Endothelial cell (in vitro differentiated cells): ENCODE measurements around the gene TBC1D13. TPM values are rescaled to one million over a fixed set of nuclear protein-coding genes. Genes with fewer than 3 reads are reported as not detected.
"Not testable (repeated sequence)": the region's sequence is repeated elsewhere in the genome, so short reads cannot be mapped to it uniquely, and the experiment has no call there.

Experiments
- DNase-seq: peaks from one replicate; pipeline ENCODE4 v3.0.0; 2021; ENCODE audit warnings: low spot score
- H3K27ac Mint-ChIP-seq: one replicate; pipeline ENCODE4 v1.8.0; 2021; ENCODE audit warnings: mixed read lengths, inconsistent platforms; ENCODE audit not compliant: unreplicated experiment
- H3K27me3 Mint-ChIP-seq: one replicate; pipeline ENCODE4 v1.8.0; 2021; ENCODE audit warnings: mild to moderate bottlenecking, moderate library complexity, mixed read lengths, inconsistent platforms; ENCODE audit not compliant: unreplicated experiment
- H3K36me3 Mint-ChIP-seq: one replicate; pipeline ENCODE4 v1.8.0; 2021; ENCODE audit warnings: mild to moderate bottlenecking, low read depth, mixed read lengths, inconsistent platforms; ENCODE audit not compliant: unreplicated experiment
- H3K4me1 Mint-ChIP-seq: one replicate; pipeline ENCODE4 v1.8.0; 2021; ENCODE audit warnings: mild to moderate bottlenecking, mixed read lengths, inconsistent platforms; ENCODE audit not compliant: unreplicated experiment
- H3K4me3 Mint-ChIP-seq: one replicate; pipeline ENCODE4 v1.8.0; 2021; ENCODE audit warnings: mild to moderate bottlenecking, mixed read lengths, inconsistent platforms; ENCODE audit not compliant: unreplicated experiment
- H3K9me3 Mint-ChIP-seq: one replicate; pipeline ENCODE4 v1.8.0; 2021; ENCODE audit warnings: mixed read lengths, inconsistent platforms; ENCODE audit not compliant: unreplicated experiment
- total RNA-seq: library from RNA; stranded (reverse); fragmentation: NEBNext Ultra II Directional; extraction: Animal tissue kit (Norgen Biotek cat#: 25700); gene quantifications from one replicate; pipeline ENCODE4 v1.2.1, GENCODE V29; 2021; ENCODE audit not compliant: unreplicated experiment
- TF ChIP-seq, protein P1 (sequence below): fragments of 200-600 bp; sonication (generic); IDR thresholded peaks from one replicate; pipeline ENCODE4 v1.5.0; 2021; ENCODE audit warnings: antibody characterized with exemption; ENCODE audit not compliant: unreplicated experiment

TBC1D13 gene
- total RNA-seq, 1 donor from 2014 or later, result 58.8 TPM

DNA sequence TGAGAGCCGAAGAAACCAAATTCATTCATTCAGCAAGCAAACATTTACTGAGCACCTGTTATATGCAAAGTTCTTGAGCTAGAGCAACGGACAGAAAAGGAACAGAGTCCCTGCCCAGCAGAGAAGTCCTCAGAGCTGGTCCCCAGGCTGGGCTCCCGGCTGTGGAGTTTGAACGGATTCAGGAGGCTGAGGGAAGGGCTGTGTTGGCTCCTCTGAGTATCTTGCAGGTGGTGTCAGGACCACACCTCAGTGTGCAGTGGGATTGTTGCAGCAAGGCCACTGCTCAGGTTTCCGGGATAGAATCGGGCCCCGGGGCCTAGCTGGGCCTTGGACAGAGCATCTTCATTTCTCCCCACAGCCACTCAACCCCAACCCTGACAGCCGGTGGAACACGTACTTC is 5.1 kb downstream of the TBC1D13 start:
- H3K27ac Mint-ChIP-seq, result no peak overlapping the region
- TF ChIP-seq, protein P1, sequence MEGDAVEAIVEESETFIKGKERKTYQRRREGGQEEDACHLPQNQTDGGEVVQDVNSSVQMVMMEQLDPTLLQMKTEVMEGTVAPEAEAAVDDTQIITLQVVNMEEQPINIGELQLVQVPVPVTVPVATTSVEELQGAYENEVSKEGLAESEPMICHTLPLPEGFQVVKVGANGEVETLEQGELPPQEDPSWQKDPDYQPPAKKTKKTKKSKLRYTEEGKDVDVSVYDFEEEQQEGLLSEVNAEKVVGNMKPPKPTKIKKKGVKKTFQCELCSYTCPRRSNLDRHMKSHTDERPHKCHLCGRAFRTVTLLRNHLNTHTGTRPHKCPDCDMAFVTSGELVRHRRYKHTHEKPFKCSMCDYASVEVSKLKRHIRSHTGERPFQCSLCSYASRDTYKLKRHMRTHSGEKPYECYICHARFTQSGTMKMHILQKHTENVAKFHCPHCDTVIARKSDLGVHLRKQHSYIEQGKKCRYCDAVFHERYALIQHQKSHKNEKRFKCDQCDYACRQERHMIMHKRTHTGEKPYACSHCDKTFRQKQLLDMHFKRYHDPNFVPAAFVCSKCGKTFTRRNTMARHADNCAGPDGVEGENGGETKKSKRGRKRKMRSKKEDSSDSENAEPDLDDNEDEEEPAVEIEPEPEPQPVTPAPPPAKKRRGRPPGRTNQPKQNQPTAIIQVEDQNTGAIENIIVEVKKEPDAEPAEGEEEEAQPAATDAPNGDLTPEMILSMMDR, result no peak
- peaks cover 17% of the 10 kb centered on the region for H3K36me3 Mint-ChIP-seq
- H3K4me1 Mint-ChIP-seq, result peaks cover 13% of the 10 kb centered on the region
- H3K9me3 Mint-ChIP-seq, result no peaks in the 10 kb centered on the region
- H3K4me3 Mint-ChIP-seq, result no peak overlapping the region
- no peak for DNase-seq
- H3K27me3 Mint-ChIP-seq, result peaks cover 7% of the 10 kb centered on the region

- peaks cover 8% of the 10 kb centered on the region for H3K4me1 Mint-ChIP-seq
- H3K4me3 Mint-ChIP-seq, result no peak overlapping the region
- H3K27ac Mint-ChIP-seq, result no peak overlapping the region
- peaks cover 7% of the 10 kb centered on the region for H3K27me3 Mint-ChIP-seq
- no peaks in the 10 kb centered on the region for H3K9me3 Mint-ChIP-seq
- no peak for DNase-seq
- H3K36me3 Mint-ChIP-seq, result peaks cover 19% of the 10 kb centered on the region
- TF ChIP-seq, protein P1, result no peak
Measured at GRCh38 chr9:128792978-128793686, 6.1 kb downstream of the TBC1D13 start.

- not testable (repeated sequence) for H3K27me3 Mint-ChIP-seq, H3K4me3 Mint-ChIP-seq, H3K27ac Mint-ChIP-seq, DNase-seq, H3K9me3 Mint-ChIP-seq, H3K4me1 Mint-ChIP-seq
- H3K36me3 Mint-ChIP-seq, result peaks cover 28% of the 10 kb centered on the region
Measured at GRCh38 chr9:128794961-128795360, 7.9 kb downstream of the TBC1D13 start.

GRCh38 chr9:128798896-128799295 is 11.8 kb downstream of the TBC1D13 start:
- Mint-ChIP-seq H3K27me3 (peaks cover 2% of the 10 kb centered on the region), H3K36me3 (peaks cover 33% of the 10 kb centered on the region), H3K4me3 (no peak overlapping the region), H3K4me1 (no peaks in the 10 kb centered on the region), H3K27ac (no peak overlapping the region), H3K9me3 (no peaks in the 10 kb centered on the region)
- no peak for DNase-seq
- TF ChIP-seq, protein P1, result no peak

DNA sequence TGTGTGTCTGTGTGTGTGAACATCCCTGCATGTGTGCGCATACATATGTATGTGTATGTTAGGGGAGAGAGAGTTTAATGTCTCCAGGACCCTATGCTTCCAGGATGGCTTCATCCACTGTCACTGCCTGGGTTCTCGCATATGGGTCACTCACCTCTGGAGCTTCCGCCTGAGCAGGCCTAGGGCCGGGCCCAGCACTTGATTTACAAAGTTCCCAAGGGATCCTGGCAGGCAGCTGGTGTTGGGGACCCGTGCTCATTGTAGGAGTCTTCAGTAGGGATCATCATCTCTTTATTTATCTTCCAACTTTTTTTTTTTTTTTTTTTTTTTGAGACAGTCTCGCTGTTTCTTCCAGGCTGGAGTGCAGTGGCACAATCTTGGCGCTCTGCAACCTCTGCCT is 13.0 kb downstream of the TBC1D13 start:
- no peaks in the 10 kb centered on the region for H3K4me1 Mint-ChIP-seq
- H3K27ac Mint-ChIP-seq, result no peak overlapping the region
- H3K36me3 Mint-ChIP-seq, result peaks cover 35% of the 10 kb centered on the region
- no peaks in the 10 kb centered on the region for H3K9me3 Mint-ChIP-seq
- H3K4me3 Mint-ChIP-seq, result peak overlapping the region; percentile 47
- DNase-seq, result no peak
- TF ChIP-seq, protein P1, result no peak
- H3K27me3 Mint-ChIP-seq, result peaks cover 2% of the 10 kb centered on the region
